ENCODE data around the gene TRERF1. TPM values are rescaled to one million over a fixed set of nuclear protein-coding genes. Genes with fewer than 3 reads are reported as not detected.

Gene TRERF1
- total RNA-seq, 1 experiment from 2014 or later, result 5.2 TPM

DNA sequence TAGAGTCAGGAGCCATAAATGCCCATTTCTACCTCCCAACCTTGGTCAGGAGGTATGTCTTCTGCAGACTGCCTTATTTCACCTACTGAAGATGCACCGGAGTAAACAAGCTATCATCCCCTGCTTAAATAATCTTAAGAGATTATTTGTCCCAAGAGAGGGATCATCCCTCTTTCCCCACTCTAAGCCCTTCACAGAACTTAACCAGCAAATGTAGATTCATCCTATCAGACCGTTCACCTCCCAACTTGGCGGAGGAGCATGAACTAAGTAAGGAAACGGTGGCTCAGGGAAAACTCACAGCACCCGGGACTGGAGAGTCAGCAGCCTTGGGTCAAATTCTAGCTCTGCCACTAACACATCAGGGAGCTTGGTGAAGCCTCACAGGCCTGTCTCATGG lies 115.3 kb downstream of the TRERF1 start:
- DNase-seq (ENCODE audit: low read depth), result no peak

DNA sequence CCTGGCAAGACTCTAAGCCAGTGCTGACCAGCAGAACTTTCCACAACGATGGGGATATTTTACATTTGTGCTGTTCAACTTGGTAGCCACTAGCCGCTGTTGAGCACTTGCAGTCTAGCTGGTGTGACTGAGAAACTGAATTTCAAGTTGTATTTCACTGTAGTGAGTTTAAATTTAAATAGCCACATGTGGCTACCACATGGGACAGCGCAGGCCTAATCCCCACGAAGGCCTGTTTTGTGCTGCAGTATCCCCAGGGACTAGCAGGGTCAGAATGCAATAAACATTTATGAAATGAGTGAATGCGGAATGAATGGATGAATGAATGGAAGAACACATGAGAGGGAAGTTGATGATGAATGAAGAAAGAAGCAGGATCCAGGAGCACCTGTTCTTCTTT lies 115.8 kb downstream of the TRERF1 start:
- no peak for DNase-seq (ENCODE audit: low read depth)

DNA sequence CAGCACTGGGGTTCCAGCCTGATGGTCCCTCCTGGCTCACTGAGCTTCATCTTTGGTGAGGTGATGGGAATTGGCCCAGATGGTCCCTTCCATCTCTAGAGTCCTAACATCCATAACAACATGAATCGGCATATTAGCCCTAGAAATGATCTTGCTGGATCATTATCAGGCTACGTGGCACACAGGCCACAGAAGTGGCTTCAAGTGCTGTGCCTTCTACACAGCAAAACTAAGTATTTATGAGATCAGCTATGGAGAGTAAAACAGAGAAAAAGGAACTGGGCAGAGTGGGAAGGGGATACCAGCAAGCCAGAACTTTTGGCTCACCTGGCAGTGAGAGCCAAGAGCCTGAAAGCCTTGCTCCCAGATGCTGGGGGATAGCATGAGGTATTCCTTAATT lies 116.9 kb downstream of the TRERF1 start:
- DNase-seq (ENCODE audit: low read depth), result no peak

DNA sequence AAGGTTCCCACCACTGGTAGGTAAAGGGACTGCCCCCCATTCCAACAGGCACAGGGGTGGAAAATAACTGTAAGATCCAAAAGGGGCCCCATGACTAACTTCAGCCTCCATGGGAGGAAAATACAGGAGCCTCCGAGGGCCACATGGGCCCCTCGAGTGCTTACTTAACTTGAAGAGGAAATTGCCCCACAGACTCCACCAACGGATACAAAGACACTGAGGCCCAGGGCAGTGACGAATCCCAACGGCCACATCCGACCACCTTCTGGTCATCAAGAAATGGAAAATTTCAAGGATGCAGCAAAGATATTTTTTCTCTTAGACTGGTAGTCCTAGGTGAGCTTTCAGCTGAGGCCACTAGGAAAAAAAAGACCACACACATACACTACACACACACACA lies 118.1 kb downstream of the TRERF1 start:
- peak; percentile 84 for DNase-seq (ENCODE audit: low read depth)

DNA sequence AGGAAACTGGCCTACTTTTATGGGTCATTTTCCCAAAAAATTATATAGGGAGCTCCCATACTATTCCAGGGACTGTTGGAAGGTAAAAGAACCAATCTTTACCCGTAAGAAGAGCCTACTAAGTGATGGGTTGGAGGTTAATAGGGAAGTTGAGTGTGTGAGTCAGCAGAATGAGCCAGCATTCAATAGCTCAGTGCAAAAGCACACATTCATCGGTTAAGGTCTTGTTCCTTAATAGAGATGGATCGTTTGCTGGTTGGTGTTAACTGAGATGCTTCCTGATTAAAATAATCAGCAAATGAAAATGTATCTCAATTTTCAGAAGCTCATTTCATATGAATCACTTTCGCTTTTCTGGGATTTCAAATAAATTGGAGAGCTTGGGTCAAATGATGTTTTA lies 118.8 kb downstream of the TRERF1 start:
- DNase-seq (ENCODE audit: low read depth), result no peak

DNA sequence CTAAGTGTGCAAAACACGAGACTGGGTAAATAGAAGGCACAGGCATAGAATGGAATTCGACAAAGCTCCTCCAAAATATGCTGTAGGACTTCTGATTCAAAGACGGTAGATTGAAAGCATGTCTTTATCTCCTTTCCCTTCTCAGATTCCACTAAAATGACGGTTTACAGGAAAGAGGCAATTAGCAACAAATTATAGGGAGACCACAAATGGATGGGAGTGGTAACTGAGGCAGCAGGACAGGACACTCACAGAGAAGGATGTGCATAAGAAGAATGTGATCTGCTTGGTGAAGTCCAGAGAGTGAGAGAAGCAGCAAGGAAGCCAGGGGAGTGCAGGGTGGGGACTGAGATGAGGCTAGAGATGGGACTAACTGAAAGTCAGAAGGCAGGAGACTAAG lies 120.7 kb downstream of the TRERF1 start:
- DNase-seq (ENCODE audit: low read depth), result peak; percentile 58

DNA sequence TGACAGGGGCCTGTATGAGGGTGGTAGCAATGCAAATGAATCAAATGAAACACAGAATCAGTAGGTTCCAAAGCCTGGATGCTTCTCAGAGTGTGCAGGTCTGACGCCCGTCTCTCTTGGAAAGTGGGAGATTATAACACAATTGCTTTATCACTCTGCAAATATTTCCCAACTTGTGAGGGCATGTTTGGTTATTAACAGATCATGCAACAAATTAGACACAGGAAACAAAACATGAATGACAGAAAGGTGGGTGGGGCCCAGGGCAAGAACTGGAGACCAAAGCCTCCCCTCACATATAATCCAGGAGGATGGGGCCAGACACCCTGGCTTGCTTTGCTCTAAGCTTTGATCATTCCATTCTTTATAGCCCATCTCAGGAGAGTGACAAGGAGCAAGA lies 125.5 kb downstream of the TRERF1 start:
- no peak for DNase-seq (ENCODE audit: low read depth)

DNA sequence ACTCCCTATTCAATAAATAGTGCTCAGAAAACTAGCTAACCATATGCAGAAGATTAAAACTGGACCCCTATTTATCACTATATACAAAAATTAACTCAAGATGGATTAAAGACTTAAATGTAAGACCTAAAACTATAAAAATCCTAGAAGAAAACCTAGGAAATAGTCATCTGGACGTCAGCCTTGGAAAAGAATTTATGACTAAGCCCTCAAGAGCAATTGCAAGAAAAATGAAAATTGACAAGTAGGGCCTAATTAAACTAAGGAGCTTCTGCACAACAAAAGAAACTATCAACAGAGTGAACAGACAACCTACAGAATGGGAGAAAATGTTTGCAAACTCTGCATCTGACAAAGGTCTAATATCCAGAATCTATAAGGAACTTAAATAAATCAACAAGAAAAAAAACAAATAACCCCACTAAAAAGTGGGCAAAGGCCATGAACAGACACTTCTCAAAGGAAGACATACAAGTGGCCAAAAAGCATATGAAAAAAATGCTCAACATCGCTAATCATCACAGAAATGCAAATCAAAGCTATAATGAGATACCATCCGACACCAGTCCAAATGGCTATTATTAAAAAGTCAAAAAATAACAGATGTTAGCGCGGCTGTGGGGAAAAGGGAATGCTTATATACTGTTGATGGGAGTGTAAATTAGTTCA lies 126.9 kb downstream of the TRERF1 start:
- peak; percentile 47 for DNase-seq (ENCODE audit: low read depth)

DNA sequence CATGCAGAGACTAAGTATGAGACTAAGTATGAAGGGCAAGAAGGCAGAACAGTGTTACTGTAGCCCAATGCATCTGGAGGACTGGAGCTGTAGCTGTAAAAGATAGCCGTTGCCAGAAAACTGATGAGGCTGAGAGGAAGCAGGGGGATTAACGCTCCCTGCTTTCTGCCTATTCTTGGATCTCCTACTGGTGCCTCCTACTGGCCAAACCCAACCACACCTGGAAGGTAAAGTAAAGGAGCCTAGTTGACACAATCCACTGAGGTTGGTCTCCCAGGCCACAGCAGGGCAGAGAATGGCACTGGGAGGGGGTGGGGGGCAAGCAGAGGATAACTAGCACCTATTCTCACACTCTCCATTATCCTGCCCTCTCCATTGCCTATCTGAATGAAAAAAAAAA lies 129.1 kb downstream of the TRERF1 start:
- no peak for DNase-seq (ENCODE audit: low read depth)

DNA sequence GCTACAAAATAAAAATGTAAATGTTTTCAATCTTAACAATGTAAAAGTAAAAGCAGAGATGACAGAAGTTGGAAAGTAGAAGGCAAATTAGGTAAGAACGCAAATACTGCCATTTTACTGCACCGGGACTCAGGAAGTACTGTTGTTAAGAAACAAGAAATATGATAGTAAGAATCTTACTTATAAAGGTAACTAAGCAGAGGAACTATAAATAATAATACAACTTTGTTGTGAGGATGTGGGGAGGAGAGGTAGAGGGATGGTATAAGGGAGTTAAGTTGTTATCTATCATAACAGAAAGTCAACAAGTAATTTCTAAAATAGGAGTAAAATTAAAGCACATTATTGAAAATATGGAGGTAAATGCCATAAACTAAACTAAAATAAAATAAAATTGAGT lies 129.8 kb downstream of the TRERF1 start:
- no peak for DNase-seq (ENCODE audit: low read depth)

DNA sequence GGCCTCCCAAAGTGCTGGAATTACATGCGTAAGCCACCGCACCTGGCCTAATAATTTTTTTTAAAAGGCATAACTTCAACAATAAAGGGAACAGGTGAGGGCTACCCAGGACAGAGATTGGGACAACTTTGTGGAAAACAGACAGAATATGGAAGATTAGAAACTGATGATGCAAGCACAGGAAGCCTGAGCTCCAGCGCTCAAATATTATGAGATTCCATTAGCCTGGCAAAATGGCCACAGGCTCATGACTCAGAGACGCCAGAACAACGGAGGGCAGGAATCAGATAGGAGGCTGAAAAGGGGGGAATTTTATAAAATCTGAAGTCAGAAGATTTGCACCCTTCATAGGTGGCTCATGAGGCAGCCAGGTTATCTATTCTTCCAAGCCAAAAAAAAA lies 131.0 kb downstream of the TRERF1 start:
- DNase-seq (ENCODE audit: low read depth), result peak; percentile 80

DNA sequence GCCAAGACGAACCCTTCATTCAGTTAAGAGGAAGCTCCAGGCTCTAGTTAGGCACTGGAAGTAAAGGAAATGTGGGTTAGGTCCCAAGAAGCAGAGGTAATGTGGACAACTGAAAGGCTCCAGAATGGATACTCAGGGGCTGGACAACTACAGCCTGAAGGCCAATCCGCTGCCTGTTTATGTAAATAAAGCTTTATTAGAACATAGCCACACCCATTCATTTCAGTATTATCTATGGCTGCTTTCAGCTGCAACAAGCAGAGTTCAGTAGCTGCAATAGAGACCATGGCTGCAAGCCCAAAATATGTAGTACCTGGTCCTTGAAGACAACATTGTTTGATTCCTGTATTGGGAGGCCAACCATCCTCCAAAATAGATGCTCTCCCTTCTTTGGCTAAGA lies 133.2 kb downstream of the TRERF1 start:
- DNase-seq (ENCODE audit: low read depth), result no peak

DNA sequence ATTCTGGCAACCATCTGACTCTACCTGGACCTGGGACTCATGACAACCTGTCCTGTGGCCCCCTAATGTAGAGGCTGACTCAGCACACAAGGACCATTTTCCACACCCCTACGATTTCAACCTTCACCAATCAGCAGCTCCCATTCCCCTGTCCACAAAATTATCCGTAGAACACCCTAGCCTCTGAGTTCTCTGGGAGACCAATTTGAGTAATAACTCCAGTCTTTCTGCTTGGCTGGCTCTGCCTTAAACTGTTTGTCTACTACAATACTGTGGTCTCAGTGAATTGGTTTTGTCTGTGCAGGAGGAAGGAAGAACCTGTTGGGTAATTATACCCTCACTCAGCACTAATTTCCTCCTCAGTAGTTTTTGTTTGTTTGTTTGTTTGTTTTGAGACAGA lies 134.7 kb downstream of the TRERF1 start:
- DNase-seq (ENCODE audit: low read depth), result peak; percentile 55

DNA sequence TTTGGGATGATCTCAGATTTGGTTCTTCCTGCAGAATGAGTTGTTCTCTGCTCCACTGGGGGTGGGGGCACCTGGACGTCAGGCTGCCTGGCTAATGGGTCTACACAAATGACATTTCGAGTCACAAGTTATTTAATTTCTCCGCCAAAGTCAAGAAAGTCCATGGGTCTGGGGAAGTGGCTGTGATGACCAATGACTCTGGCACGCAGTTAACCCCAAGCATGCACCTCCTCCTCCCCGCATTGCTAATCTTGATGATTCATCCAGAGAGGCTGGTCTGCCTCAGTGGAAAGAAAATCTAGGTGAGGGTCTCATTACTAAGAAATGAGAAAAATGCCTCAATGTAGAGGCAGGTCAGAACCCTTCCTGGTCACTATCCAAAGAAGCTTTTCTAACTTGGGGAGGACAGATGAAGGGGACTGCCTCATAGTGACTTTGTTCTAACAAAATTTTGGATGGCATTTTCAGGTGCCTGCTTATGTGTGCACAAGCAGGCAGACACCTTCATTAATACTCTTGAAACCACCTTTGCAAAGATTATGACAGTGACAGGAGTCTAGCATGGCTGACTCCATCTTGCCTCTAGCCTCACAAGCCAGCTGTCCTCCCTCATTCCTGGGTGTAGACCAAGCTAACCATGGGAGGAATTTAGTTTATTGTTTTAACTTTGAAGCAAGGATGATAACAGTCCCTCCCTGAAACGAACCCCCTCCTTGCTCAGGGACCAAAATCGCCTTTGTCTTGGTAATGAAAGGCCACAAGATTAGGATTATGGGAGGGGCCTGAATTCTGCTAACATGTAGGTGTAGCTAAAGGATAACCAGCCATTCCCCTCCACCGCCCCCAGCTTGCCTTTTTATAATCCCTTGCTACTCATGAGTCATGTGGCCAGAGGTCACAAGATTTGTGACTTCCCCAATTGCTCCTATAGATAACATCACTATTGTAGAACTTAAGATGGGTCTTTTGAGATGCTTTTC lies 135.4 kb downstream of the TRERF1 start:
- DNase-seq (ENCODE audit: low read depth), result peak; percentile 98

DNA sequence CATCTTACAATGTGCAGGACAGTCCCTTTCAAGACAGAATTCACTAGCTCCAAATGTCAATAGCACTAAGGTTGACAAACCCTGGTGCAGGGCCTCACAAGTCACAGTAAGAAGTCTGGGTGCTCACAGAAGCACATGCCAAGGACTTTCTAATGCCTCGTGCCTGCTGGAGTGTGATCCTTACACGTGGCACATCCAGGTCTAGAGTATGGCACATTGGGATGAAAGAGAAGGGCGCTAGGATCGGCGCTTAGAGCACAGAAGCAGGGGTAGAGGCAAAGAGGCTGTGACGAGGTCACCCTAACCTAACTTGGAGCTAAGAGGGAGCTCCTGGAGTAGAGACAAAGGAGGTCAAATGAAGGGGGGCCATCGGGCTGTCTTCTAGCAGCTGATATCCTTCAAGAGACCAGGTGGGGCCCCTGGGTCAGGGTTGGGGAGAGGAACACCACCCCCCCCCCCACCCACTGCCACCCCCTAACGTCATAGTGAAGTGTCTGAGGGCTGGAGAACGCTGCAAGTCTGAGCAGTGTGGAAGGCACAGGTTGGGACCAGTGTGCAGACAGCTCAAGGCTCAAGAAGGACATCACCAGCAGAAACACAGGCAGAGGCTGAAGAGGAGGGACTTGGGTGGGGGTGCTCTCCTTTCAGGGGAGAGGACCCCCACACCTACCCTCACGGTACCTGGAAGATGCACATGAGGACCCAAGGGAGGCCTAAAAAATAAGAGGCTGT lies 136.3 kb downstream of the TRERF1 start:
- DNase-seq (ENCODE audit: low read depth), result no peak

DNA sequence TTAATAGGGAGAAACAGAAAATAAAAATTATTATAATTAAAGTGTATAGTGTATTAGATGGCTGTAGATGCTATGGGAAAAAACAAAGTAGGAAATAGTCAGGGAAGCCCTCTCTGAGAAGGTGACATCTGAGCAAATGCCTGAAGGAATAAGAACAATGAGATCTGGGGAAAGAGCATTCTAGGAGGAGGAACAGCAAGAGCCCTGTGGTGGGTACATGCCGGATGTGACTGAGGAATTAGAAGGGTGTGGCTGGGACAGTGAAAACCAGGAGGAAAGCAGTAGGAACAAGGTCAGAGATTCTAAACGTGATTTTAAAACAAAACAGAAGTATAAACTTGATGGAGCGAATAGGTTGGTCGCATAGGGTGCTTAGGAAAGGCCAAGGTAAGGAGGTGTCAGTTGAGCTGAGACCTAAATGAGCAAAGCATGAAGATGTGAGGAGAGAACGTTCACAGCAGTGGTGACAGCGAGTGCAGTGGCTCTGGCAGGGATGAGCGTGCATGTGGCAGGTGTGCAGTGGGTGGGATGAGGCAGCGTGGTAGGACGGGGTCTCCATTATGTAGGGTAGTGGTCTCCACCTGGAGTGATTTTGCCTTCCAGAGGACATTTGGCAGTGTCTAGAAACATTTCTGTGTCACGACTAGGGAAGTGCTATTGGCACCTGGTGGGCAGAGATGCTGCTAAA lies 137.0 kb downstream of the TRERF1 start:
- DNase-seq (ENCODE audit: low read depth), result peak; percentile 60

DNA sequence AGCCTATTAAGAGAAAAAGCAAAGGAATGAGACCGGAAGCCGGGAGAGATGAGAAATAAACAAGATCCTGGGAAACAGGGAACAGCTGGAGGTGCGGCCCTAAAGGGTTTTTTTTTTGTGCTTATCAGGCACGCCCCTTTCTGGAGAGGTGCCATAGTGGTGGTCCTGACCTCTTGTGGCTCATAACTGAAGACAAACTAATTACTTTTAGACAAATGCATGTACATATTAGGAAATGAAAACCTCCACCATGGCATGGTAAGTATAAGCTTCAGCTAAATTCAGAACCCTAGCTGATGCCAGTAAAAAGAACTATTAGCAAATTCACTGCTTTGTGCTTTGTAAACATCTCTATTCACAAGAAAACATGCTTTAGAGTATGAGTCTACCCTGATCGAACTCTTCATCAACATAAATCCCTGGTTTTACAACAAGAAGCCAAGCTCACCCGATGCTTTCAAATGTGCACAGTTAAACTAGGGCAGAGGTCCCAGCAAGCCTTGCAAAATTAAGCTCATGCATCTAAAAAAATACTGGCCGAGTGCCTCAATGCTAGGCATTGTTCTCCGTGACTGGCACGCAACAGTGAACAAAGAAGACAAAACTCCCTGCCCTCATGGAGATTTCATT lies 137.7 kb downstream of the TRERF1 start:
- peak; percentile 46 for DNase-seq (ENCODE audit: low read depth)

DNA sequence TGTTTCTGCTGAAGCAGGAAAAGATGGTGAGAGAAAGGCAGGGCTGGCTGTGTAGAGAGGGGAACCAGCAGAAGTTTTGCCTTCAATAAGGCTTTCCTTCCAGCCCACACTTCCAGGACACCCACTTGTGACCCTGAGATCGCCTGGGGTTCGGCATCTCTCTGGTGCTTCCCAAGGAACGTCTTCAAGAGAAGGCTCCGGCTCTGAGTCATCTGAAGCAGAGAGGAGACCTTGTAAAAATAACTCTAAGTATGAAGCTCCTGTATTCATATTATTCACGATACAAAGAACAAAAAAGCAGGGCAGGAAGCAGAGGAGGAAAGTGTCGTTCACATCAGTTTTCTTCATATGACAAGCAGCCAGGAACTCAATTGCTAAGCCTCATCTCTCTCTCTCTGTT lies 138.7 kb downstream of the TRERF1 start:
- peak; percentile 71 for DNase-seq (ENCODE audit: low read depth)

DNA sequence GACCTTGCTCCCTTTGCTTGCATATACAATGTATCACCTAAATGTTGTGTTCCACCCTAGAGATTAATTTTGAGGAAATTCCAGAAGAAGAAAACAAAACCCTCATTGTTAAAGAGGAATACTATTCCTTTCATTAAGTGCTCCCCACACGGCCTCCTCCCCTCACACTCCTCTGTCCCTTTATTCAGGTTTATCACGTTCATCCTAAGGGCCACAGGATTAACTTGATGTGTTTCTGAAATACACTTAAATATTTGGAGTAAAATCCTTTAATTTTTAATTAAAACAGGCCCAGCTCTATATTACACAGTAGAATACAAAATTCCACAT lies 144.6 kb downstream of the TRERF1 start:
- DNase-seq (ENCODE audit: low read depth), result no peak

DNA sequence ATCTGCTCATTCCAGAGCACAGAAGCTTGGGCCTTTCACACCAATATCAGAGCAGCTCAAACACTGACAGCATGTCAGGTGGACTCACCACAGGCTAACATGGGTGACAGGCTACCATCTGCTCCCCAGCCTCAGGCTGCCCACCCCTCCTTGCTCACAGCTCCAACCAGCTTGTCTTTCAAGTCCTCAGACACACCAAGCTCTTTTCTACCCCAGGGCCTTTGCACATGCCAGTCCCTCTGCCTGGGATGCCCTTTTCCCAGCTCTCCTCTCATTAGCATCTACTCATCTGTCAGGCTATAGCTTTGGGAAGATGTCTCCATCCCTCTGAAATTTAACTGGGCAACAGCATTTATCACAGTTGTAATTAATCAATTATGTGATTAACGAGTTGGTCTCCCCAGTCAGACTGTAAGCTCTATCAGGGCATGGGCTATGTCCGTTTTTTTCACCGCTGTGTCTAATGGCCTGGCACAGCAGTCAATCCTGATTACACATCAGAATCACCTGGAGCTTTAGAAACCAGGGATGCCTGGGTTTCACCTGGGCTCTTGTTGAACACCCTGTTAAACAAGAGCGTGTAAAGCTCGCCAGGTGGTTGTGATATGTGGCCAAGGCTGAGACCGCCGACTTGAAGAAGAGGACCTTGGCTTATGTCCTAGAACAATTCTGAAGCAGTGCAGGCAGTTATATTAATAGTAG lies 145.1 kb downstream of the TRERF1 start:
- no peak for DNase-seq (ENCODE audit: low read depth)

Data from RPMI7951 (cell line).